ENCODE results near the gene INTS15.

GRCh38 chr7:6589151-6589828 is 531 bp upstream of the INTS15 start:
- TF ChIP-seq POLR2A (IDR thresholded peaks at IDR 0.05; ENCODE audit: low read depth, low read length), result no peak
- TF ChIP-seq POU2F2 (IDR thresholded peaks at IDR 0.05; ENCODE audit: low read depth, low read length), result no peak
- no peak for TF ChIP-seq POLR2AphosphoS5 (IDR thresholded peaks at IDR 0.05; ENCODE audit: low read depth, low read length)
- no peak for TF ChIP-seq TAF1 (IDR thresholded peaks at IDR 0.05; ENCODE audit: low read depth, low read length)
- no peak for TF ChIP-seq PAX5 (IDR thresholded peaks at IDR 0.05; ENCODE audit: insufficient read depth, low read length, severe bottlenecking)
